Activated CD4-positive, alpha-beta T cell treated with anti-CD3 and anti-CD28 coated beads, Interleukin-2, amount 50 U/mL, for 4 hours (primary cell): Measurements from ENCODE around the gene LRP1B.

Experiments used
- DNase-seq, 2 experiments: peaks; one replicate each; pipeline ENCODE4 v3.0.0-alpha.2; 2020

The LRP1B gene

GRCh38 chr2:140865837-140866236 lies 1265.0 kb downstream of the LRP1B start:
- DNase-seq = no peak

- DNase-seq = no peak
Measured at GRCh38 chr2:140863713-140864112, 1267.1 kb downstream of the LRP1B start.

GRCh38 chr2:140862181-140862580 lies 1268.6 kb downstream of the LRP1B start:
- DNase-seq = no peak

GRCh38 chr2:140861666-140862065 lies 1269.2 kb downstream of the LRP1B start:
- DNase-seq = no peak

DNA sequence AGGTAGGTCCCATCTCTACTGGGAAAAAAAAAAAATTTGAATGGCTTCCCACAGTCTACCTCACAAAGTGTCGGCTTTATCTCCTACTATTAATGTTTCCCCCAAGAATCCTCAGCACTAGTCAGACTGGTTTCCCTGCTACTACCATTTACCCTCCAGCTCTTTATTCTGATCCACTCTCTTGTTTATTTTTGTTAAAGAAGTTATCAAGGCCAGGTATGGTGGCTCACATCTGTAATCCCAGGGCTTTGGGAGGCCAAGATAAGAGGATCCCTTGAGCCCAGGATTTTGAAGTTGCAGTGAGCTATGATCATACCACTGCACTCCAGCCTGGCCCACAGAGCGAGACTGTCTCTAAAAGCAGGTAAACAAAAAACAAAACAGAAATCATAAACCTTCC lies 1275.3 kb downstream of the LRP1B start:
- no peak for DNase-seq

- no peak for DNase-seq
Measured at GRCh38 chr2:140851258-140851981, 1279.4 kb downstream of the LRP1B start.

- DNase-seq = no peak
Measured at GRCh38 chr2:140843186-140843585, 1287.6 kb downstream of the LRP1B start.

GRCh38 chr2:140842110-140842509 lies 1288.7 kb downstream of the LRP1B start:
- DNase-seq = no peak

- DNase-seq = no peak
Measured at GRCh38 chr2:140841141-140841540, 1289.7 kb downstream of the LRP1B start.

GRCh38 chr2:140836826-140837225 lies 1294.0 kb downstream of the LRP1B start:
- DNase-seq = no peak

DNA sequence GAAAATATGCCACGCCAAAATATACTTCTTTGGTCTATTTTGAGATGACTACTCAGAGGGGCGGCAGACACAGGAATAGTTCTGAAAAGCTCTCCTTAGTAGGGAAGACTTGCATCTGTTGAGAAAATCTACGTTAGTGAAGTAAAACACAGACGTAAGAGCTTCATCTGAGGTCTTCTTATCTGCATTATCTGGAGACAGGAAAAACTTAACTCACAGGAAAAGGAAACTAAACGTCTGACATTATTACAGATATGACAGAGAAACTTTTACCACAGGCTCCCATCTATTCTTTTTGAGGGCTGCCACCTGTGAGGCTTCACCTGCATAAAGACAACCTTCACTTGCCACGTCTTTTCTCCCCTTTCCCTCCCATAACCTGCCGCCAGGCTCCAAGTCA lies 1295.7 kb downstream of the LRP1B start:
- DNase-seq = no peak

- no peak for DNase-seq
Measured at GRCh38 chr2:140814141-140814540, 1316.7 kb downstream of the LRP1B start.

GRCh38 chr2:140808820-140809219 lies 1322.0 kb downstream of the LRP1B start:
- DNase-seq = no peak

DNA sequence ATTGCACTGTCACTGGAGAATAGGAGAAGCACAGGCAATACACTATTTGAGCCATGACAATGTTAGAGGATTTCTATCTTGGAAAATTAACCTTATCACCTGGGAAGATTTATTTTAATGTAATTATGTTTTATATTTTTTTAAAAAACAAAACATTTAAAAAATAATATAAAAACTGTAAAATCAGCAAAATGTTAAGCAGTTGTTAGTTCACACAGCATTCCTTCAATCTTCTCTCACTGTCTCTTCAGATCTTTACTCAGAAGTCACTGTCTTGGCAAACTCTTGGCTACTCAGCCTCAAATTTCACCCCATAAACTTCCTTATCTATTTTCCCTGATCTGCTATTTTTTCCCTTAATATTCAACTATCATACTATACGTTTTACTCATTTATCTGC lies 1322.6 kb downstream of the LRP1B start:
- no peak for DNase-seq

DNA sequence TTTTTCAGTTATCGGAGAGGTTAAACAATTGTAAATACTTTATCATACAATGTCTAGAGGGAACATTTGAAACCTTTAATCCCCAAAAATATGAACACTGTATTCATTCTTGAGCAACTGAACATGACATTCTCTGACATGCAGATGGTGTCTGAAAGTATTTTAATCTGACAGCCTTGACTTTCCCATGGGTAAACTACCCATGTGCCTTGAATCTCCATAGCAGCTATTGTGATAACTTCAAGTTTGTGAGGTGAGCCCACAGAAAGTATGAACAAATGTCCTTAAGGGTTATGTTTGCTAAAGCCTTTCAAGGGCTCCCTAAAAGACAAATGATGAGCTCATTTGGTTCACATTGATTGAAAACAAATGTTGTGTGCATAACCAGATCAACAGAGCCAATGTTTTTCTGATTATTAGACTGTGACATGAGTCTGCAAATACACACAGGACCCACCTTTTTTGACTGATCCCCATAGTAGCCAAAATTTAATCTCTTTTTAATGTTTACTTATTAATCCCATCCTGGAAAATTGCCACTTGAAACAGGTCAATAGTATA lies 1326.0 kb downstream of the LRP1B start:
- DNase-seq = no peak

- DNase-seq = no peak
Measured at GRCh38 chr2:140801311-140801710, 1329.5 kb downstream of the LRP1B start.

DNA sequence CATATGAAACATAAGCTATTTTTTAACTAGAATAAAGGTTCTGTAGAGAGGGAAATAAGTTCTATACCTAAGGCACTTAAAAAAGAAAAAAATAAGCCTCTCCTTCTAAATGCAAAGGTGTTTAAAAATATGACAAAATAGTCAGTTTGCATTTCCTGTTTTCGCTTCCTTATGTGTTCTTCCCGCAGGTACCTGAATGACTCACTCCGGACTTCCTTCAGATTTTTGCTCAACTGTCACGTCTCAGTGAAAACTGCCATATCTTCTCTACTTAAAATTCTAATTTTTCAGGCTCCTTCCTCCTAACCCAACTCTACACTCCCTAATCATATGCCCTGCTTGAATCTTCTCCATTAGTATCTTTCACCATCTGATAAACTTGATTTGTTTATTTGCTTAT lies 1333.1 kb downstream of the LRP1B start:
- DNase-seq = no peak

DNA sequence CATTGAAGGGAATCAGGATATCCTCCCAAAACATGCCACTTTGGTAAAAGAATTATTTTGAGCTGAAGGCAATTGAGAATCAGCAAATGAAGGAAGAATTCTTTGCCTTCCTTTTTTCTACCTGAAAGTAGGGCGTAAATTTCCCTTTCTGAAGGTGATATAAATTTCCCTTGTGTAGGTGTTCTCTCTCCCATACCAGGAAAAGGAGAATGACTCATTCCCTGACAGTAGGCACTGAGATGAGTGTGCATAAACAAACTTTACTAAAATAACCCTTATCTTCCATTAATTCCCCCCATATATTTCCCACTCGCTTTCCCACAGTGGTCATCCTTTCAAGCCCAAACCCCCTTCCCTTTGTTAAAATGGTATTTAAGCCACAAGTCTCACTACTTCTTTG lies 1339.0 kb downstream of the LRP1B start:
- no peak for DNase-seq

GRCh38 chr2:140786585-140786984 lies 1344.2 kb downstream of the LRP1B start:
- no peak for DNase-seq

DNA sequence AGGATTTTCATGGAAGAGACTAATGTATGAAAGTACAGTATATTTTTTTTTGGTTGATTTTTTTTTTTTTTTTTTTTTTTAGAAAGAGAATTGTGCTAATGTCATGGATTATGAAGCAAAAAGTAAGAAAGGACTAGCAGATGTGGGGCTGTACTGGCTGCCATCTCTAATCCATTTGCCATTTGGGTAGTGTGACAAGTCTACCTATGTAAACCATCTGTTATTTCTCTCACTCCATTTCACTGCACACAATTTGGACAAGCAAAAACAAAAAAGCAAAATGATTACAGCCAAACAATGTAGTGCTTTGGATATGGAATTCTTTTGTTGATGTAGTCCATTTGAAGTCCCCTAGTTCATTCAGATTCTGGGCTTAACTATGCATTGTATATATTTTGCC lies 1355.4 kb downstream of the LRP1B start:
- DNase-seq = no peak

GRCh38 chr2:140770645-140771044 lies 1360.2 kb downstream of the LRP1B start:
- no peak for DNase-seq

DNA sequence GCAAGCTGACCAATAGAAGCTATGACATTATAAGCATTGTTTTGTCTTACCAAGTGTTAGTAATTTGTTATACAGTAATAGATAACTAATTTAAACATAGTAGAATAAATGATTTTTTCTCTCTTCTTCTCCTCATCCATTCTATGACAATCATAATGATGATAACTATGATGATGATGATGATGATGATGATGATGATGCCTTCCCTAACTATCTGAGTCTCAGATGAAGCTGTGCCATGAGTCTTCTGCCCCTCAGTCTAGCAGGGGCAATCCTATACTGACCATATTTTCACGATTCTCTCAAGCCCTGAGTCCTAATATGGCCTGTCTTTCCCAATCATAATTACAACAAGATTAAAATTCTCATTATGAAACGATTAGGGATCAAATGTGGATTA lies 1369.0 kb downstream of the LRP1B start:
- no peak for DNase-seq

- DNase-seq = no peak
Measured at GRCh38 chr2:140759426-140760156, 1371.2 kb downstream of the LRP1B start.

DNA sequence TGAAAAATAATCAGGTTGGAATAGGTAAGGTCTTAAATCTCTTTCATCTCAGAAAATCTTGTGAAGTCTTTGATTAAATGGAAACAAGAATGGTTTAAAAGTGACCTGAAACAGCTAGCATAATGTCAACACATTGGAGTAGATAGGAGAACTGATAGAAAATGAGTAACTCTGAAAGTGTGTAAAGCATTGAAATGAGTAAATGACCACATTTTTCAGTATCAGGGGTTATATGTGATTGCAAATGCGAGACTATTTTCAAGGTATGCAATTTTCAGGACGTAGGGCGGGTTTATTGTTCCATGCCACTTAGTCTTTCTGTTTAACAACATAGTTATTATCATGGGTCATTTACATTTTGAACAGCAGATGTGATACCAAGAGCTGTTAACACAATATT lies 1383.2 kb downstream of the LRP1B start:
- DNase-seq = no peak
